Neural cell (in vitro differentiated cells): ENCODE measurements around the gene PPP1R1A. TPM values are rescaled to one million over a fixed set of nuclear protein-coding genes. Genes with fewer than 3 reads are reported as not detected.

Experiments
- H2AFZ ChIP-seq: fragments of 200-600, 300-800 bp; sonication (generic), shearing (Covaris generic); 2 replicates; pipeline ENCODE4 v1.6.0; 2014; ENCODE audit warnings: low read depth, mild to moderate bottlenecking, antibody characterized with exemption, low read length, moderate library complexity
- H3F3A ChIP-seq: fragments of 200-600 bp; shearing (Covaris generic); 2 replicates; pipeline ENCODE4 v1.6.1; 2016; ENCODE audit warnings: mild to moderate bottlenecking, moderate library complexity, mixed read lengths, antibody characterized with exemption, low read length; ENCODE audit not compliant: insufficient read depth, poor library complexity, severe bottlenecking
- H3K27ac ChIP-seq: fragments of 200-600, 300-800 bp; sonication (generic), shearing (Covaris generic); 2 replicates; pipeline ENCODE4 v1.5.1; 2014; ENCODE audit warnings: mild to moderate bottlenecking, low read length, moderate library complexity
- H3K27me3 ChIP-seq: fragments of 300-800, 200-600 bp; sonication (generic), shearing (Covaris generic); 2 replicates; pipeline ENCODE4 v1.6.0; 2014; ENCODE audit warnings: mild to moderate bottlenecking, low read depth, low read length, moderate library complexity; ENCODE audit not compliant: insufficient read depth
- H3K36me3 ChIP-seq: fragments of 300-800, 200-600 bp; sonication (generic), shearing (Covaris generic); 2 replicates; pipeline ENCODE4 v1.5.1; 2014; ENCODE audit warnings: mild to moderate bottlenecking, antibody characterized with exemption, low read length, moderate library complexity; ENCODE audit not compliant: insufficient read depth
- H3K4me2 ChIP-seq: fragments of 300-800, 200-600 bp; sonication (generic), shearing (Covaris generic); 2 replicates; pipeline ENCODE4 v1.6.0; 2014; ENCODE audit warnings: mild to moderate bottlenecking, low read length
- H3K4me3 ChIP-seq: fragments of 300-800, 200-600 bp; sonication (generic), shearing (Covaris generic); 2 replicates; pipeline ENCODE4 v1.5.1; 2014; ENCODE audit warnings: mild to moderate bottlenecking, low read length, moderate library complexity
- H3K79me2 ChIP-seq: fragments of 200-600 bp; shearing (Covaris generic); replicated peaks from 2 replicates; pipeline ENCODE4 v1.6.0; 2014; ENCODE audit warnings: mild to moderate bottlenecking, low read length, moderate library complexity; ENCODE audit not compliant: insufficient read depth
- H3K9ac ChIP-seq: fragments of 300-800, 200-600 bp; sonication (generic), shearing (Covaris generic); 2 replicates; pipeline ENCODE4 v1.6.1; 2016; ENCODE audit warnings: mild to moderate bottlenecking, low read length, mixed read lengths
- H3K9me2 ChIP-seq: fragments of 200-600 bp; shearing (Covaris generic); 2 replicates; pipeline ENCODE4 v1.6.1; 2016; ENCODE audit warnings: mild to moderate bottlenecking, low read length, mixed read lengths; ENCODE audit not compliant: insufficient read depth
- H3K9me3 ChIP-seq: fragments of 200-600, 300-800 bp; sonication (generic), shearing (Covaris generic); 2 replicates; pipeline ENCODE4 v1.6.1; 2016; ENCODE audit warnings: mild to moderate bottlenecking, mixed run types, low read length, moderate library complexity, mixed read lengths
- H4K20me1 ChIP-seq: fragments of 200-600 bp; shearing (Covaris generic); 2 replicates; pipeline ENCODE4 v1.6.1; 2016; ENCODE audit warnings: mild to moderate bottlenecking, mixed run types; ENCODE audit not compliant: insufficient read depth
- EP300 ChIP-seq: fragments of 450-650 bp; conservative IDR thresholded peaks from 2 replicates; pipeline ENCODE4 v1.6.1; 2014; ENCODE audit warnings: antibody characterized with exemption, mild to moderate bottlenecking, moderate library complexity; ENCODE audit not compliant: poor library complexity, severe bottlenecking
- EZH2 ChIP-seq: fragments of 200-600, 300-800 bp; shearing (Covaris generic), sonication (generic); IDR thresholded peaks from 2 replicates; pipeline ENCODE4 v1.6.1; 2014; ENCODE audit warnings: antibody characterized with exemption, low read length, borderline replicate concordance, mild to moderate bottlenecking; ENCODE audit not compliant: insufficient read depth, poor library complexity, severe bottlenecking
- MXI1 ChIP-seq: fragments of 450-650 bp; conservative IDR thresholded peaks from 2 replicates; pipeline ENCODE4 v1.6.1; 2014; ENCODE audit warnings: antibody characterized with exemption, mild to moderate bottlenecking; ENCODE audit not compliant: poor library complexity, severe bottlenecking
- POLR2AphosphoS5 ChIP-seq: IDR thresholded peaks from 2 replicates; pipeline ENCODE4 v1.6.1; 2012
- RAD21 ChIP-seq: fragments of 450-650 bp; conservative IDR thresholded peaks from 2 replicates; pipeline ENCODE4 v1.6.1; 2014; ENCODE audit warnings: antibody characterized with exemption, mild to moderate bottlenecking, moderate library complexity
- SMC3 ChIP-seq: fragments of 450-650 bp; conservative IDR thresholded peaks from 2 replicates; pipeline ENCODE4 v1.6.1; 2014; ENCODE audit warnings: antibody characterized with exemption, mild to moderate bottlenecking, moderate library complexity; ENCODE audit not compliant: poor library complexity
- TAF1 ChIP-seq: IDR thresholded peaks from 2 replicates; pipeline ENCODE4 v1.6.1; 2012; ENCODE audit warnings: low read depth
- polyA plus RNA-seq: library from polyadenylated mRNA; depleted of rRNA; stranded (reverse); fragments of >200 nt; gene quantifications from 2 replicates; pipeline ENCODE4 v1.2.3, GENCODE V29; 2014
- TF ChIP-seq, protein P1 (sequence below): fragments of 450-650 bp; IDR thresholded peaks from 2 replicates; pipeline ENCODE4 v1.5.1; 2014; ENCODE audit warnings: antibody characterized with exemption, mild to moderate bottlenecking, moderate library complexity; ENCODE audit not compliant: poor library complexity, severe bottlenecking
- TF ChIP-seq, protein P2 (sequence below): IDR thresholded peaks from 2 replicates; pipeline ENCODE4 v1.6.1; 2012; ENCODE audit warnings: borderline replicate concordance

PPP1R1A gene
- polyA plus RNA-seq, 1 donor from 2014 or later: 28.9 TPM

DNA sequence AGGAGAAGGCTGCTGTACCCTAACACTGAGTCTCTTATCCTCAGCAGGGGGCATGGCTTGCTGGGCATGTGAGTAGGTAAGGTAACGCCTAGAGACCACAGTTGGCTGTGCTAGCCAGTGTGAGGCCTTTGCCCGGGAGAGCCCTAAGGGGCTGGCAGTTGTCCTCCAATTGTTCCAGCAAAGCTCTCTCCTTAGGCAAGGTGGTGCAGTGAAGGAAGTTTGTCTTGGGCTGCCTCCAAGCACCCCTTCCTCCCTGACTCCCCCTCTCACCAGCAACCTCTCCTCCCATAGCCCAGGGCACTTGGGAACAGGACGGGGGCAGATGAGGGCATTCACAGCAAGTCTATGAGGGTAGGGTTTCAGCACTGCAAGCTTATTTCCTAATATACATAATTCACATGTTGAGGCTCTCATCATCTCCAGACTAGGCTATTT, 23.3 kb upstream of the PPP1R1A start:
- H3K9me3 ChIP-seq: no peaks in the 10 kb centered on the region
- no peaks in the 10 kb centered on the region for H4K20me1 ChIP-seq
- no peaks in the 10 kb centered on the region for H3K36me3 ChIP-seq
- no peaks in the 10 kb centered on the region for H3K27me3 ChIP-seq
- H3K4me2 ChIP-seq: no peak overlapping the region
- H3K9ac ChIP-seq: no peak overlapping the region
- H3K79me2 ChIP-seq: no peaks in the 10 kb centered on the region
- no peak overlapping the region for H3K4me3 ChIP-seq
- H3F3A ChIP-seq: no peaks in the 10 kb centered on the region
- H3K9me2 ChIP-seq: no peaks in the 10 kb centered on the region
- no peak overlapping the region for H3K27ac ChIP-seq
- TF ChIP-seq MXI1 (no peak), EP300 (no peak), POLR2AphosphoS5 (no peak), EZH2 (no peak), RAD21 (no peak), SMC3 (no peak), TAF1 (no peak)
- TF ChIP-seq, protein P1, sequence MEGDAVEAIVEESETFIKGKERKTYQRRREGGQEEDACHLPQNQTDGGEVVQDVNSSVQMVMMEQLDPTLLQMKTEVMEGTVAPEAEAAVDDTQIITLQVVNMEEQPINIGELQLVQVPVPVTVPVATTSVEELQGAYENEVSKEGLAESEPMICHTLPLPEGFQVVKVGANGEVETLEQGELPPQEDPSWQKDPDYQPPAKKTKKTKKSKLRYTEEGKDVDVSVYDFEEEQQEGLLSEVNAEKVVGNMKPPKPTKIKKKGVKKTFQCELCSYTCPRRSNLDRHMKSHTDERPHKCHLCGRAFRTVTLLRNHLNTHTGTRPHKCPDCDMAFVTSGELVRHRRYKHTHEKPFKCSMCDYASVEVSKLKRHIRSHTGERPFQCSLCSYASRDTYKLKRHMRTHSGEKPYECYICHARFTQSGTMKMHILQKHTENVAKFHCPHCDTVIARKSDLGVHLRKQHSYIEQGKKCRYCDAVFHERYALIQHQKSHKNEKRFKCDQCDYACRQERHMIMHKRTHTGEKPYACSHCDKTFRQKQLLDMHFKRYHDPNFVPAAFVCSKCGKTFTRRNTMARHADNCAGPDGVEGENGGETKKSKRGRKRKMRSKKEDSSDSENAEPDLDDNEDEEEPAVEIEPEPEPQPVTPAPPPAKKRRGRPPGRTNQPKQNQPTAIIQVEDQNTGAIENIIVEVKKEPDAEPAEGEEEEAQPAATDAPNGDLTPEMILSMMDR: no peak
- TF ChIP-seq, protein P2, sequence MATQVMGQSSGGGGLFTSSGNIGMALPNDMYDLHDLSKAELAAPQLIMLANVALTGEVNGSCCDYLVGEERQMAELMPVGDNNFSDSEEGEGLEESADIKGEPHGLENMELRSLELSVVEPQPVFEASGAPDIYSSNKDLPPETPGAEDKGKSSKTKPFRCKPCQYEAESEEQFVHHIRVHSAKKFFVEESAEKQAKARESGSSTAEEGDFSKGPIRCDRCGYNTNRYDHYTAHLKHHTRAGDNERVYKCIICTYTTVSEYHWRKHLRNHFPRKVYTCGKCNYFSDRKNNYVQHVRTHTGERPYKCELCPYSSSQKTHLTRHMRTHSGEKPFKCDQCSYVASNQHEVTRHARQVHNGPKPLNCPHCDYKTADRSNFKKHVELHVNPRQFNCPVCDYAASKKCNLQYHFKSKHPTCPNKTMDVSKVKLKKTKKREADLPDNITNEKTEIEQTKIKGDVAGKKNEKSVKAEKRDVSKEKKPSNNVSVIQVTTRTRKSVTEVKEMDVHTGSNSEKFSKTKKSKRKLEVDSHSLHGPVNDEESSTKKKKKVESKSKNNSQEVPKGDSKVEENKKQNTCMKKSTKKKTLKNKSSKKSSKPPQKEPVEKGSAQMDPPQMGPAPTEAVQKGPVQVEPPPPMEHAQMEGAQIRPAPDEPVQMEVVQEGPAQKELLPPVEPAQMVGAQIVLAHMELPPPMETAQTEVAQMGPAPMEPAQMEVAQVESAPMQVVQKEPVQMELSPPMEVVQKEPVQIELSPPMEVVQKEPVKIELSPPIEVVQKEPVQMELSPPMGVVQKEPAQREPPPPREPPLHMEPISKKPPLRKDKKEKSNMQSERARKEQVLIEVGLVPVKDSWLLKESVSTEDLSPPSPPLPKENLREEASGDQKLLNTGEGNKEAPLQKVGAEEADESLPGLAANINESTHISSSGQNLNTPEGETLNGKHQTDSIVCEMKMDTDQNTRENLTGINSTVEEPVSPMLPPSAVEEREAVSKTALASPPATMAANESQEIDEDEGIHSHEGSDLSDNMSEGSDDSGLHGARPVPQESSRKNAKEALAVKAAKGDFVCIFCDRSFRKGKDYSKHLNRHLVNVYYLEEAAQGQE: no peak
- H2AFZ ChIP-seq: no peak overlapping the region

DNA sequence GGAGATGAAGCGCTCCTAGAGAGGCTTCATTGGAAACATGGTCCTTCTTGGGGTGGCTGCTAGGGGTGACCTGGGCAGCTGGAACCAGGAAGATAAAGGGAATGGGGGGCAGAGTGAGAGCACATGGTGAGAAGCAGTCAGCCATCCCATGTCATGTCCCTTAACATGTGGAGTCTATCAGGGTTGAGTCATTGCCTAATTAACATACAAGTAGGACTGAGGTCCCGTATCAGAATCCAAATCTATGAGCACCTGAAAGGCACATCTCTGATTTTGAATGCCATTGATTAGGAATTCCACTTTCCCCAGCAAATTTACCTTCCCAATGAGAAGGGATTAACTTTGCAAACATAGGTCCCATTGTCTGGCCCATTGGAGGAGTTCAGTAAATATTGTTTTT, 20.3 kb upstream of the PPP1R1A start:
- Histone ChIP-seq H3F3A (no peaks in the 10 kb centered on the region), H4K20me1 (no peaks in the 10 kb centered on the region), H2AFZ (no peak overlapping the region), H3K27me3 (no peaks in the 10 kb centered on the region), H3K36me3 (no peaks in the 10 kb centered on the region), H3K9ac (no peak overlapping the region), H3K79me2 (no peaks in the 10 kb centered on the region), H3K4me3 (no peak overlapping the region), H3K4me2 (no peak overlapping the region), H3K27ac (no peak overlapping the region), H3K9me3 (no peaks in the 10 kb centered on the region), H3K9me2 (no peaks in the 10 kb centered on the region)
- no peak for TF ChIP-seq TAF1
- no peak for TF ChIP-seq MXI1
- no peak for TF ChIP-seq SMC3
- no peak for TF ChIP-seq RAD21
- no peak for TF ChIP-seq EP300
- TF ChIP-seq, protein P1: no peak
- TF ChIP-seq EZH2: no peak
- TF ChIP-seq POLR2AphosphoS5: no peak
